Measurements from ENCODE around the gene RBL1.
"Not testable (repeated sequence)": the region's sequence is repeated elsewhere in the genome, so short reads cannot be mapped to it uniquely, and the experiment has no call there.

Gene RBL1

DNA sequence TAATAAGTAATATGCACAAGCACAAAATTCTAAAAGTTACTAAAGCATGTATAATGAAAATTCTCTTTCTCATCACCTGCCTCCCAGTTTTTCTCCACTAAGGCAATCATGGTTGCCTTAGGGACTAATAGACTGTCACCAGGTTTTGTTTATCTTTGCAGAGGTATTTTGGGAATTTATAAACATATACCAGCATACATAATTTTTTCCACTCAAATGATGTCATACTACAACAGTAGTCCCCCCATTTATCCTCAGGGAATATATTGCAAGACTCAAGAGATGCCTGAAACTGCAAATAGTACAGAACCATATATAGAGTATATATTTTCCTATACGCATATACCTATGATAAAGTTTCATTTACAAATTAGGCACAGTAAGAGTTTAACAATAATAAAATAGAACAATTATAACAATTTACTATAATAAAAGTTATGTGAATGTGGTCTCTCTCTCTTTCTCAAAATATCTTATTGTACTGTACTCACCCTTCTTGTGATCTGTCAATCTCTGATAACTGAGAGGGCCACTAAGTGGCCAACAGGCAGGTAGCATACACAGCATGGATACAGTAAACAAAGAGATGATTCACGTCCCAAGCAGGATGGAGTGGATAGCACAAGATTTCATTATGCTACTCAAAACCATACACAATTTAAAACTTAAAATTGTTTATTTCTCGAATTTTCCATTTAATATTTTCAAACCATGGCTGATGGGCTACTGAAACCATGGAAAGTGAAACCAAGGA is 19.7 kb downstream of the RBL1 start:
- no peak for DNase-seq

DNA sequence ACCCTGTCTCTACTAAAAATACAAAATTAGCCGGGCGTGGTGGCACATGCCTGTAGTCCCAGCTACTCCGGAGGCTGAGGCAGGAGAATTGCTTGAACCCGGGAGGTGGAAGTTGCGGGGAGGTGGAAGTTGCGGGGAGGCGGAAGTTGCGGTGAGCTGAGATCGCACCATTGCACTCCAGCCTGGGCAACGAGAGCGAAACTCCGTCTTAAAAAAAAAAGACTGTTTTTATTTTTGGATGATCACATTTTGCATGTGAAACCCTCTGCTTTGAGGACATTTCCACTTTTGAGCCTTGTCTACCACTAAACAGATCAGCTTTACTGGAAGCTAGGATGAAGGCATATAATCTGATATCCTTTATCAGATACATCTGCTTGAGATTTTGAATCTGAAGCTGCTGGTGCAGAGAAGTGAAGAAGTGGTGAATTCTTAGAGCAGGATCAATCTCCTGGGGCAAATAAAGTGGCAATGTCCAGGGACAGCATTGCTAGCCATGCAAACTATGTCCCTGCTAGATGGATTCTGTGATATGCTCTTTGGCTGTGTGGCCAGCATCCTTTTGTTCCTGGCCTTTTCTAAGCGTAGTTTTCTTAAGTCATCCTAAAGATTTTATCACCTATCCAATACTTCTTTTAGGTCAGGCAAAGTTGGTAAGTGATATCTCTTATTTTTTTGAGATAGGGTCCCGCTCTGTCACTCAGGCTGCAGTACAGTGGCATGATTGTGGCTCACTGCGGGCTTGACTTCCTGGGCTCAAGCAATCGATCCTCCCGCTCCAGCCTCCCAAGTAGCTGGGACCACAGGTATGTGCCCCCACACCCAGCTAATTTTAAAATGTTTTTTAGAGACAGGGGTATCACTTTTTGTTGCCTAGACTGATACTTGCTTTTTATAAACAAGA is 23.3 kb downstream of the RBL1 start:
- DNase-seq: no peak

DNA sequence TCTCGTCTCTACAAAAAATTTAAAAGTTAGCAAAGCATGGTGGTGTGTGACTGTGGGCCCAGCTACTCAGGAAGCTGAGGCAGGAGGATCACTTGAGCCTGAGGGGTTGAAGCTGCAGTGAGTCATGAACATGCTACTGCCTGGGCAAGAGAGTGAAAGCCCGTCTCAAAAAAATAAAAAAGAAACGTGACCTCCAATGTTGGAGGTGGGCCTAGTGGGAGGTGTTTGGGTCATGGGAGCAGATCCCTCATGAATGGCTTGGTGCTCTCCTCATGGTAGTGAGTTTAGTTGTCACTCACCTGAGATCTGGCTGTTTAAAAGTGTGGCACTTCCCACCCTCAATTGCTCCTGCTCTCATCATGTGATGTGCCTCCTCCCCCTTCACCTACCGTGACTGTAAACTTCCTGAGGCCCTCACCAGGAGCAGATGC is 24.3 kb downstream of the RBL1 start:
- DNase-seq: peak; percentile 64

DNA sequence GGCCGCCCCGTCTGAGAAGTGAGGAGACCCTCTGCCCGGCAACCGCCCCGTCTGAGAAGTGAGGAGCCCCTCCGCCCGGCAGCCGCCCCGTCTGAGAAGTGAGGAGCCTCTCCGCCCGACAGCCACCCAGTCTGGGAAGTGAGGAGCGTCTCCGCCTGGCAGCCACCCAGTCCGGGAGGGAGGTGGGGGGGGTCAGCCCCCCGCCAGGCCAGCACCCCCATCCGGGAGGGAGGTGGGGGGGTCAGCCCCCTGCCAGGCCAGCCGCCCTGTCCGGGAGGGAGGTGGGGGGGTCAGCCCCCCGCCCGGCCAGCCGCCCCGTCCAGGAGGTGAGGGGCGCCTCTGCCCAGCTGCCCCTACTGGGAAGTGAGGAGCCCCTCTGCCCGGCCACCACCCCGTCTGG is 26.2 kb downstream of the RBL1 start:
- DNase-seq: not testable (repeated sequence)

DNA sequence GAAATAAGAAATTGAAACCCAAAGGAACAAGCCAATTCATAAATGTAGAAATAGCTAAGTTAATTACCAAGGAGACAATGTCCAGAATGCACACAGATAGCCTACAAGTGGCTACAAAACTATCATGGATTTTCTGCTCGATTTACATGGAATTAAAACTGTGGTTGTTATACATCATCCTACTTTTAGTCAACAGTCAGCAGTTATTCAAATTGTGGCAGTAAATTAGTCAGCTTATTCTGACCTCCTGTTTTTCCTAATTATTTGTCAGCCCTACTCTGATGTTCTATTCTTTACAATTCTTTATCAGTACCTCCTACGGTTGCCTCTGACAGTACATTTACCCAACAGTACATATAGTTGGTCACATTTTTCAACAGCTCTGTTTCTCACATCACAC is 29.6 kb downstream of the RBL1 start:
- DNase-seq: no peak

DNA sequence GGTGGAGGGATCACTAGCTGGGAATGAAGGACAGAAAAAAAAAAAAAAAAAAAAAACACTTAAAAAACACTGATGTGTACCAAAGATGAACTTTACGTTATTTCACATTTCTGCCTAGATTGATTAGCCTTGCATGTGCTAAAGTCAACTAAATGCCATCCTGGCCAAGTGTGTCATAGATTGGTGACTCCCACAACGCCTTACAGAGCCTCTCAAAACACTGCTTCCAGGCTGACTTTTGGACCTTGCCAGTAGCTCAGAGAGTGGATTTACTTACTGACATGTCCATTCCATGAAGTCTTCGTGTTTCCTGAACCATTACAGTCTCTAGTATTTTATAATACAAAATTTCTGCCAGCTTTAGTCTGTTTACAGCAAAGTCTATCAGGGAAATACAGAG is 40.5 kb downstream of the RBL1 start:
- no peak for DNase-seq

DNA sequence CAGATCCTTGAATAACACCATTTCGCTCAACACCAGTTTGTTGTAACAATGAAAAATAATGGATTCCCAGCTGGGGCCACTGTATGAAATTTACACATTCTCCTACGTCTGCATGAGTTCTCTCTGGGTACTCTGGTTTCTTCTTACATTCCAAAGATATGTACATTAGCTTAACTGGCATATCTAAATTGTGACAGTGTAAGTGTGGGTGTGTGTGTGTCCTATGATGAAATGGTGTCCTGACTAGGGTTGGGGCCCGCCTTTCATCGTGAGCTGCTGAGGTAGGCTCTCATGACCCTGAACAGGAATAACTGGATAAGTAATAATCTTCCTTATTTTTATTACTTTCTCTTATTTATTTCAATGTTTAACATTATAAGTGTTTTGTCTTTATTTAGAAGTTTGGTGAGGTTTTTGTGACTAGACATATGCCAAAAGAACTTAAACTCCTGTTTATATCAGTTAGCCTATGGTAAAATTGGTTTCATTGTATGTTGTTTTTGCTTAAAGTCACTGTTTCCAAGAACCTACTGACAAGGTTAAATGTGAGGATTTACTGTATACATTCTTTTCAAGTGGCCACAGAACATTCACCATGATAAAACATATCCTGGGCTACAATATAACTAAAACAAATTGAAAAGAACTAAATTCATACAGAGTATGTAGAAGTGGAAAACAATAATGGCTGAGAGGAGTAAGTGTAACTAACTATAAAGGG is 42.4 kb downstream of the RBL1 start:
- no peak for DNase-seq

DNA sequence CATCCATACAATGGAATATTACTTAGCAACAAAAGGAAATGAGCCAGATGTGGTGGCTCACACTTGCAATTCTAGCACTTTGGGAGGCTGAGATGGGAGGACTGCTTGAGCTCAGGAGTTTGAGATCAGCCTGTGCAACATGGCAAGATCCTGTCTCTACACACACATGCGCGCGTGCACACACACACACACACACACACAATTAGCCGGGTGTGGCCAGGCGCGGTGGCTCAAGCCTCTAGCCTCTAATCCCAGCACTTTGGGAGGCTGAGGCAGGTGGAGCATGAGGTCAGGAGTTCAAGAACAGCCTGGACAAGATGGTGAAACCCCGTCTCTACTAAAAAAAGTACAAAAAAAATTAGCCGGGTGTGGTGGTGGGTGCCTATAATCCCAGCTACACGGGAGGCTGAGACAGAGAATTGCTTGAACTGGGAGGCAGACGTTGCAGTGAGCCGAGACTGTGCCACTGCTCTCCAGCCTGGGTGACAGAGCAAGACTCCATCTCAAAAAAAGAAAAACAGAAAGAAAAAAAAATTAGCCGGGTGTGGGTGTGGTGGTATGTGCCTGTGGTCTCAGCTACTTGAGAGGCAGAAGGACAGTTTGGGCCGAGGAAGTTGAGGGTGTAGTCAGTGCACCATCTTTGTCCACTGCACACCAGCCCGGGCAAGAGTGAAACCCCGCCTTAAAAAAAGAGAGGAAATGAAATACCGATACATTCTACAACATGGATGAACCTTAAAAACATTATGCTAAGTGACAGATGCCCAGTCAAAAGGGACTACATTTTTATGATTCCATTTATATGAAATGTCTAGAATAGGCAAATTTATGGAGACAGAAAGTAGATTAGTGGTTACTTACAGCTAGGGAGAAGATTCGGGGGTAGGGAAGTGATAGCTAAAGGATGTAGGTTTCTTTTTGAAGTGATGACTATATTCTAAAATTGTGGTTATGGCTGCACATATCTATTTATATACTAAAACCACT is 52.5 kb downstream of the RBL1 start:
- peak; percentile 31 for DNase-seq

DNA sequence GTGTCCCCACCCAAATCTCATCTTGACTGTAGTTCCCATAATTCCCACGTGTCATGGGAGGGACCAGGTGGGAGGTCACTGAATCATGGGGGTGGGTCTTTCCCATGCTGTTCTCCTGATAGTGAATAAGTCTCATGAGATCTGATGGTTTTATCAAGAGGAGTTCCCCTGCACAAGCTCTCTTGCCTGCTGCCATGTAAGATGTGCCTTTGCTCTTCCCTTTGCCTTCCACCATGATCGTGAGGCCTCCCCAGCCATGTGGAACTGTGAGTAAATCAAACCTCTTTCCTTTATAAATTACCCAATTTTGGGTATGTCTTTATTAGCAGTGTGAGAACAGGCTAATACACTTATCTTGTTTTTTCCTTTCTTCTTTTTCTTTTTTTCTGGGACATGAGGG is 56.4 kb downstream of the RBL1 start:
- DNase-seq: not testable (repeated sequence)

DNA sequence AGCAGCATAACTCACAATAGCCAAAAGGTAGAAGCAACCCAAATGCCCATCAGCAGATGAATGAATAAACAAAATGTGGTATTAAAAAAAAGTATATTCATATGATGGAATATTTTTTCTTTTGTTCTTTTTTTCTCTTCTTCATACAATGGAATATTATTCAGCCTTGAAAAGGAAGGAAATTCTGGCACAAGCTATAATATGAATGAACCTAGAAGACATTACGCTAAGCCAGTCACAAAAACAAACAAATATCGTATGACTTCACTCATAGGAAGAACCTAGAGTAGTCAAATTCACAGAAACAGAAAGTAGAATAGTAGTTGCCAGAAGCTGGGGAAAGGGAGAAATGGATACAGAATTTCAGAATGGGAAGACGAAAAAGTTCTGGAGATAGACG is 63.7 kb downstream of the RBL1 start:
- no peak for DNase-seq

DNA sequence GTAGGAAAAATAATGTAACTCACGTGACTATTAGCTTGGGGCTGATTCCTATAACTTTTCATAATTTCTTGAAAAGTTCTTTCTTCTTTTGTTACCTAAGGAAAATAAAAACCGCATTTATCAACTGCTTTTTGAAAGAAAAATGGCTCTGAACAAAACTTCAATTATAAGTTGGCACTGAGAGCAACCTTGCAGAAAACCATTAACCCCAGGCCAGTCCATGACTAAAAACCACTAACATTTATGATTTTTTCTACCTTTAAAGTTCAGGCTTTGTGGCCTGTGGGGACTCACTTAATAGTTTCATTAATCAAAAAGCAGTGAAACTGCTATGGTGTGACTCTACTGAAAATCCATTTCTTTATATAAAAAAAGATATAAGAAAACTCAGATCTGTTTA is 75.2 kb downstream of the RBL1 start:
- no peak for DNase-seq

DNA sequence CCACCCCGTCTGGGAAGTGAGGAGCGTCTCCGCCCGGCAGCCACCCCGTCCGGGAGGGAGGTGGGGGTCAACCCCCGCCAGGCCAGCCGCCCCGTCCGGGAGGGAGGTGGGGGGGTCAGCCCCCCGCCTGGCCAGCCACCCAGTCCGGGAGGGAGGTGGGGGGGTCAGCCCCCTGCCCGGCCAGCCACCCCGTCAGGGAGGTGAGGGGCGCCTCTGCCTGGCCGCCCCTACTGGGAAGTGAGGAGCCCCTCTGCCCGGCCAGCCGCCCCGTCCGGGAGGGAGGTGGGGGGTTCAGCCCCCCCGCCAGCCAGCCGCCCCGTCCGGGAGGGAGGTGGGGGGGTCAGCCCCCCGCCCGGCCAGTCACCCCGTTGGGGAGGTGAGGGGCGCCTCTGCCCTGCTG is 83.2 kb downstream of the RBL1 start:
- not testable (repeated sequence) for DNase-seq

DNA sequence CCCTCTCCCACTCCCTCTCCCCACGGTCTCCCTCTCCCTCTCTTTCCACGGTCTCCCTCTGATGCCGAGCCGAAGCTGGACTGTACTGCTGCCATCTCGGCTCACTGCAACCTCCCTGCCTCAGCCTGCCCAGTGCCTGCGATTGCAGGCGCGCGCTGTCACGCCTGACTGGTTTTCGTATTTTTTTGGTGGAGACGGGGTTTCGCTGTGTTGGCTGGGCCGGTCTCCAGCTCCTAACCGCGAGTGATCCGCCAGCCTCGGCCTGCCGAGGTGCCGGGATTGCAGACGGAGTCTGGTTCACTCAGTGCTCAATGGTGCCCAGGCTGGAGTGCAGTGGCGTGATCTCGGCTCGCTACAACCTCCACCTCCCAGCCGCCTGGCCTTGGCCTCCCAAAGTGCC is 83.9 kb downstream of the RBL1 start:
- not testable (repeated sequence) for DNase-seq

DNA sequence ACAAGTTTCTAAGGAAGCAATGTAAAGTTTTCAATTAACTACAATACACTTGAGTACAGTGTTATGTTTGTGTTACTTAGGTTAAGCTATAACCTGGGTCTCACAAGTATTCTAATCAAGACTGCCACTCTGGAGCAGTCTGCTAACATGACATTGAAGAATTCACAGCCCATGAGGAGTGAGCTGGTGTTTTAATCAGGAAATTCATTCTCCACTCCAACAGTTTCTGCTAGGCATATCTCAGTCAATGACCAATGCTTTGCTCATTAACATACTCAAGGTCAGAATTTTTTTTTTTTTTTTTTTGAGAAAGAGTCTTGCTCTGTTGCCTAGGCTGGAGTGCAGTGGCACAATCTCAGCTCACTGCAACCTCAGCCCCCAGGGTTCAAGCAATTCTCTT is 84.7 kb downstream of the RBL1 start:
- no peak for DNase-seq

DNA sequence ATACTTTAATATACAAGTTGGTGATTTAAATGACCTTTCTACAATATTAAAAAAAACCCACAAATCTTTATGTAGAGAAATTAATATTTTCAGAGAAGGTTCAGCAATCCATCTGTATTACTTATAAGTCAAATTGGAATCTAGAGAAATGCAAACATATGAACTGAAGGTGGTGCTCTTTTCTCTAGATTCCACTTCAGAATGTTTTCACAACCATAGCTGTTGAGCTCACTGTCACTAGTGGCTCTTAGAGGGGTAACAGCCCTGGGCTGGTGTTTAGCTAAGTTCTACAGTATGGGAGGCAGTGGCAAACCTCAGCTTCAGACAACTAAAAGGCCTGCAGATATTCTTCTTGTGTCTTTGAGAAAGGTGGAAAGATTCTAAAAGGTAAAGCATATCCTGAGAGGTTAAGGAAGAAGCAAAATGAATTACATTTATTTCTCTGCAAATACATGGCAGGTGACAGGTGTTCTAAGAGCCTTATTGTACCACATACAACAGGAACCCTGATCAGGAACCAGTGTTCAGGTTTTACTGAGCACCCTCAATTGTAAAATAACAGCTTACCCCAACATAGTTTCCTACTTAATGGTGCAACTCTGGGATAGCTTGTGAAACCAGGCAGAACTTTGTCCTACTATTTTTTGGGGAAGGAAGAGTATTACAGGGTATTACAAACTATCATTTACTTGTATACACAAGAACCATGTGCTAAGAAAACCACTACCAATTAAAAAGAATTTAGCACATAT is 87.7 kb downstream of the RBL1 start:
- peak; percentile 48 for DNase-seq

DNA sequence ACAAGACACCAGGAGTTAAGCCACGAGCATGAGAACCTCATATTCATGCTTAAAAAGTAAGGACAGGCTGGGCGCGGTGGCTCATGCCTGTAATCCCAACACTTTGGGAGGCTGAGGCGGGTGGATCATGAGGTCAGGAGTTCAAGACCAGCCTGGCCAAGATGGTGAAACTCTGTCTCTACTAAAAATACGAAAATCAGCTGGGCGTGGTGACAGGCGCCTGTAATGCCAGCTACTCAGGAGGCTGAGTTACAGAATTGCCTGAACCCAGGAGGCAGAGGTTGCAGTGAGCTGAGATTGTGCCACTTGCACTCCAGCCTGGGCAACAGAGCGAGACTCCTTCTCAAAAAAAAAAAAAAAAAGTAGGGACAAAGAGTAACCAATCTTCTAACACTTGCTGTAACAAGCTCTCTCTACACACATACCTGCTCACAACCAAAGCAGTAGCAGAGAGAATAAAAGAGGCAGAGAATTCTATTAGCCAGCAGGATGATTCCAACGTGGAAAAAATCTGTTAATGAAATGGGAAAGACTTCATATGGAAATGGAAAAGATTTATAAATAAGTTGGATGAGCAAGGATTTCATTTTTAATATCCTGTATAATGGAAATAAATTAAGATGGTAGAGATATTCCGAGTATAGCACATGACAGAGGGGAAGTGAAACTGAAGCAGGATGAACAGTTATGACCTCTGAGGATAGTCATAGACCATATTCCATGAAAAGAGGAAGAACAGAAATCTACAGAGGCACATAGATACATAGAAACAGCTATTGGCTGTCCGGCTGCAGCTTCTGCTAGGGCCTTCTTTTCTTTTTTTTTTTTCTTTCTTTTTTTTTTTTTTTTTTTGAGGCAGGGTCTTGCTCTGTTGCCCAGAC is 90.5 kb downstream of the RBL1 start:
- DNase-seq: not testable (repeated sequence)

DNA sequence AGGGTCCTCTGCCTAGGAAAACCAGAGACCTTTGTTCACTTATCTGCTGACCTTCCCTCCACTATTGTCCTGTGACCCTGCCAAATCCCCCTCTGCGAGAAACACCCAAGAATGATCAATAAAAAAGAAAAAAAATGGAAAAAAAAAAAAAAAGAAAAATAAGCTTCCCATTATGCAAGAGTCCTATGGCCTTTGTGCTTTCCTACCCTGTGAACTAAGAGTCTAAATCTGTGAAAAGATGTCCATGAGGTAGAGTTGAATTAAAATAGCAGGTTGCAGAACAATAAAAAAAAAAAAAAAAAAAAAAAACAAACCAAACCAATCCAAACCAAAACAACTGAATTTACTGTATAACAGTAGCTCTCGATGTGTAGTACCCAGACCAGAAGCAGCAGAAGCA is 94.2 kb downstream of the RBL1 start:
- not testable (repeated sequence) for DNase-seq

DNA sequence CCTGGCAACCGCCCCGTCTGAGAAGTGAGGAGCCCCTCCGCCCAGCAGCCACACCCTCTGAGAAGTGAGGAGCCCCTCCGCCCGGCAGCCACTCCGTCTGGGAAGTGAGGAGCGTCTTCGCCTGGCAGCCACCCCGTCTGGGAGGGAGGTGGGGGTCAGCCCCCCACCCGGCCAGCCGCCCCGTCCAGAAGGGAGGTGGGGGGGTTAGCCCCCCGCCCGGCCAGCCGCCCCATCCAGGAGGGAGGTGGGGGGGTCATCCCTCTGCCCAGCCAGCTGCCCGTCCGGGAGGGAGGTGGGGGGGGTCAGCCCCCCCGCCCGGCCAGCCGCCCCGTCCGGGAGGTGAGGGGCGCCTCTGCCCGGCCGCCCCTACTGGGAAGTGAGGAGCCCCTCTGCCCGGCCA is 95.6 kb downstream of the RBL1 start:
- DNase-seq: not testable (repeated sequence)

DNA sequence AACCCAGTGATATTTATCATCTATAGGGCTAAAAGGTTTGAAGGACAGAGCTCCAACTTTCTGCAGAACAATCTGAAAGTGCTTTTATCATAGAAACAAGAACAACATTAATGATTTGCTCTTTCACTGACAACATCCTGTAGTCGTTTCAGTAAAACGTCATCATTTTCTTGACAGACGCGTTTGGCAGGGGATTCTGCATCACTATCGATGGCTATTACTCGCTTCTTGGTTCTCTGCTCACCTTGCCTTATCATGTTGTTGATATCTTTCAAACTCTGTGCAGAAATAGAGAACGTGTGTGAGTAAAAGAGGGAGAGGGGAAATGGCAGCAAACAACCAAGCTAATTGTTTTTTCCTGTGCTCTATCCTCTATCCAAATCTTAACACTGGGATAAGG is 97.1 kb downstream of the RBL1 start:
- DNase-seq: no peak

DNA sequence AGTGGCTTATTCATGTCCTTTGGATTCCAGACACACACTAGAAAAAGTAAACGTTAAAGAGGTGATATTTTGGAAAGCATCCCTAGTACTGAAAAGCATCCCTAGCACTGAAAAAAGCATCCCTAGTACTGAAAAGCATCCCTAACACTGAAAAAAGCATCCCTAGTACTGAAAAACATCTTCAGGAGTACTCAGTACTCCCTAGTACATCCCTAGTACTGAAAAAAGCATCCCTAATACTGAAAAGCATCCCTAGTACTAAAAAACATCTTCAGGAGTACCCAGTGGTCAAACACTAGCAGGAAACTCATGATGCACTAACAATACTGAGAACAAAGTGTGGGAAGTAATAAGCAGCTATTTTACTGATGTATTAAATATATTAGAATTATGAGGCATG is 98.7 kb downstream of the RBL1 start:
- no peak for DNase-seq
